Measurements from ENCODE around the gene XRCC1. TPM values are rescaled to one million over a fixed set of nuclear protein-coding genes. Genes with fewer than 3 reads are reported as not detected.
A peak's percentile ranks its signal among the peaks of the same experiment; 100 is the strongest.

XRCC1 gene
- total RNA-seq, 6 experiments from 2014 or later: 5.5 to 8.4 (median 7.5) TPM

- DNase-seq: peak in 1 of 3 donors; percentile 56
- intact Hi-C loops (cut with DNase I): no loop called here
- peak overlapping the region; percentile 66 to 77 (median 69) for H3K4me3 ChIP-seq
- WGBS (ENCODE audit: insufficient coverage, low coverage, low lambda C conversion rate, missing lambda C conversion rate): 11% methylated on average over 10 of the region's 12 CpGs
- H3K4me1 ChIP-seq: peaks cover 0 to 7% (median 2%) of the 10 kb centered on the region in 4 donors
- no peak for ATAC-seq
- H3K27me3 ChIP-seq: no peaks in the 10 kb centered on the region
- TF ChIP-seq POLR2A (IDR thresholded peaks at IDR 0.05): no peak
- TF ChIP-seq CTCF (IDR thresholded peaks at IDR 0.05): no peak
- H3K9me3 ChIP-seq: no peaks in the 10 kb centered on the region
- peak overlapping the region; percentile 37 to 66 (median 60) for H3K27ac ChIP-seq
- no peaks in the 10 kb centered on the region for H3K36me3 ChIP-seq
These were observed 737 bp downstream of the XRCC1 start for GRCh38 chr19:43574424-43575155.

DNA sequence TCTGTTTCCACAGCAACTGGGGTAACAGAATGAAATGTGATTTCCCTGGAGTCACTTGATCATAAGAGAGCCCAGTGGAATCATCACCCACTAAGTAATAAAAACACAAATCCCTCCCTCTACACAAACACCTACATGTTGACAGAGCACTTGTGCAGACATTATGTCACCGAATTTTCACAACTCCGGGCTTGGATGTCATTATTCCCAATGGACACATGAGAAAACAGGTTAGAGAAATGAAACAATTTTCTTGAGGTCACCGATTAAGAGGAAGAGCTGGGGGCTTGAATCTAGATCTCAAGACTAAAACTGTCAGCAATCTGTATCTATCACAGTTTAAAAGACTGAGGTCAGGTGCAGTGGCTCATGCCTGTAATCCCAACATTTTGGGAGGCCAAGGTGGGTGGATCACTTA, 3.1 kb downstream of the XRCC1 start:
- no peaks in the 10 kb centered on the region for H3K9me3 ChIP-seq
- intact Hi-C loops (cut with DNase I): no loop called here
- H3K36me3 ChIP-seq: no peaks in the 10 kb centered on the region
- TF ChIP-seq CTCF (IDR thresholded peaks at IDR 0.05) (no peak), POLR2A (IDR thresholded peaks at IDR 0.05) (no peak)
- no peak overlapping the region for H3K4me3 ChIP-seq
- WGBS (ENCODE audit: insufficient coverage, low coverage, low lambda C conversion rate, missing lambda C conversion rate): 84% methylated on average over 3 of the region's 3 CpGs
- H3K4me1 ChIP-seq: peaks cover 0 to 7% (median 2%) of the 10 kb centered on the region in 4 donors
- H3K27ac ChIP-seq: no peak overlapping the region
- ATAC-seq: no peak
- DNase-seq: no peak
- no peaks in the 10 kb centered on the region for H3K27me3 ChIP-seq

DNA sequence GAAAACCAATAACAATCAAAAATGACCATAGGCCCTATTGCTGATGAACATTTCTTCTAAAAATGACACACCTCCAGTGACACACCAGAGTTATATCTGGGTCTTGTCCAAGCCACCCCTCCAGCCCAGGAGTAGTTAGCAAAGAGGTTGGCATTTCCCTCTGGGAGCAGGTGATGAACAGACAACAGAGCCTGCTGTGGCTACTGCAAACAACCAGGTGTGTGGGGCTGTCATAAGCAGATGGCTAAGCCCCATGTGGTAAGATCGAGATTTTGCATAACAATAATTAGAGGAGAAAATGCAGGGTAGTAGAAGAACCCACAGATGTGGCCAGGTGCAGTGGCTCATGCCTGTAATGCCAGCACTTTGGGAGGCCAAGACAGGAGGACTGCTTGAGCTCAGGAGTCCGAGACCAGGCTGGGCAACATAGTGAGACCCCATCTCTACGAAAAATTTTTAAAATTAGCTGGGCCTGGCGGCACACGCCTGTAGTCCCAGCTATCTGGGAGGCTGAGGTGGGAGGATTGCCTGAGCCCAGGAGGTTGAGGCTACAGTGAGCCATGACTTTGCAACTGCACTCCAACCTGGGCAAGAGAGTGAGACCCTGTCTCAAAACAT, 5.0 kb downstream of the XRCC1 start:
- Histone ChIP-seq H3K27me3 (no peaks in the 10 kb centered on the region), H3K4me3 (no peak overlapping the region), H3K36me3 (no peaks in the 10 kb centered on the region), H3K27ac (no peak overlapping the region), H3K4me1 (peaks cover 0 to 7% (median 2%) of the 10 kb centered on the region in 4 donors), H3K9me3 (no peaks in the 10 kb centered on the region)
- intact Hi-C loops (cut with DNase I): no loop called here
- DNase-seq (no peak), ATAC-seq (no peak)
- no peak for TF ChIP-seq CTCF (IDR thresholded peaks at IDR 0.05)
- no peak for TF ChIP-seq POLR2A (IDR thresholded peaks at IDR 0.05)
- WGBS (ENCODE audit: insufficient coverage, low coverage, low lambda C conversion rate, missing lambda C conversion rate): 50% methylated on average over 2 of the region's 5 CpGs

DNA sequence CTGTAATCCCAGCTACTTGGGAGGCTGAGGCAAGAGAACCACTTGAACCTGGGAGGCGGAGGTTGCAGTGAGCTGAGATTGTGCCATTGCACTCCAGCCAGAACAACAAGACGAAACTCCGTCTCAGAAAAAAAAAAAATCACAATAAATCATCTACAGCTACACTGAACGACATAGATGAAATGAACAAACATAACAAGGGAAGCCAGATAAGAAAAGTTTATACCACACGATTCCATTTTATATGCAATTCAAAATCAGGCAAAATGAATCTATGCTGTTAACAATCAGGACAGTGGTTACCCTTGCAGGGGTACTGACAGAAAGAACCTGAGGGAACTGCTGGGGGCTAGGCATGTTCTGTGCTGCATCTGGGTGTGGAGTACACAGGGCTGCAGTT, 5.7 kb downstream of the XRCC1 start:
- intact Hi-C loops (cut with DNase I): no loop called here
- DNase-seq: no peak
- Histone ChIP-seq H3K4me1 (peaks cover 0 to 3% (median under 1%) of the 10 kb centered on the region in 4 donors), H3K4me3 (no peak overlapping the region), H3K27ac (no peak overlapping the region), H3K36me3 (no peaks in the 10 kb centered on the region), H3K27me3 (no peaks in the 10 kb centered on the region), H3K9me3 (no peaks in the 10 kb centered on the region)
- ATAC-seq: no peak
- TF ChIP-seq CTCF (IDR thresholded peaks at IDR 0.05) (no peak), POLR2A (IDR thresholded peaks at IDR 0.05) (no peak)
- WGBS (ENCODE audit: insufficient coverage, low coverage, low lambda C conversion rate, missing lambda C conversion rate): 88% methylated on average over 5 of the region's 5 CpGs

Data from right lobe of liver (tissue), 6 donors.